Vagina (tissue), 2 donors: ENCODE data around the gene KRTAP13-4.

ENCODE experiments used
- POLR2A ChIP-seq, 2 donors: fragments of 450-650 bp; IDR thresholded peaks; one replicate each; pipeline ENCODE4 v1.6.1; 2017; ENCODE audit warnings: antibody characterized with exemption in 2 of 2, mild to moderate bottlenecking in 2 of 2, moderate library complexity in 2 of 2
- POLR2AphosphoS5 ChIP-seq, 2 donors: sonication (generic); formaldehyde crosslinking; IDR thresholded peaks; one replicate each; pipeline ENCODE4 v1.9.0; 2017; ENCODE audit warnings: antibody characterized with exemption in 2 of 2, mild to moderate bottlenecking in 2 of 2, low read depth in 1 of 2; ENCODE audit not compliant: insufficient read depth in 1 of 2
- TF ChIP-seq, protein P1 (sequence below), 3 experiments: fragments of 450-650 bp in 2 of 3; fragments of 200-600 bp in 1 of 3; sonication (generic) in 1 of 3; IDR thresholded peaks; one replicate each; pipeline ENCODE4 v1.5.1; 2017 to 2019; ENCODE audit warnings: antibody characterized with exemption in 3 of 3, mild to moderate bottlenecking in 2 of 3, moderate library complexity in 2 of 3

DNA sequence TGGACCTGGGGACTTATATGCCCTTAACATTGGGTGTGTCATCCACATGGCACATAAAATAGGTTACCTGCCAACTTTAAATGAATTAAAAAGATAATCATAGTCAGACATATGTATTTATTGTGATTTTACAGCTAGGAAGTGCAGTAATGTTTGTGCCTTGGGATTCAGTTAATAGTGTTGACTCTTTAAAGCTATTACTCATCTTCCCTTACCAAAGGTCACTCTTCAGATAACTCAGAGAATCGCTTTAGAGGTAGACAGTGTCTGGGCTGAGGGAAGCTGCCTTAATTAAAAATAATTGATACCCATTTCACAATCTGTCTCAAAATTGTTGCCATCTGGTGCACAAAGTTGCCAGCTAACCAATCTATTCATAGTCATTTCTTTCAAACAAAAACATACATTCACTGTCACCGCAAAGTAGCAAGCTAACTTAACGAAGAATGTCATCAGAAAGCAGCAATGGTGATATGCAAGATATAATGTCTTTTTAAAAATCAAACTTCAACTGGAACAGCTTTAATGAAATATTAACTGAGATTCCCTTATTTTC, 7.1 kb downstream of the KRTAP13-4 start:
- TF ChIP-seq POLR2A (IDR thresholded peaks at IDR 0.05) (no peak), POLR2AphosphoS5 (IDR thresholded peaks at IDR 0.05; ENCODE audit: insufficient read depth in 1 of 2, low read depth in 1 of 2) (no peak)
- TF ChIP-seq, protein P1, sequence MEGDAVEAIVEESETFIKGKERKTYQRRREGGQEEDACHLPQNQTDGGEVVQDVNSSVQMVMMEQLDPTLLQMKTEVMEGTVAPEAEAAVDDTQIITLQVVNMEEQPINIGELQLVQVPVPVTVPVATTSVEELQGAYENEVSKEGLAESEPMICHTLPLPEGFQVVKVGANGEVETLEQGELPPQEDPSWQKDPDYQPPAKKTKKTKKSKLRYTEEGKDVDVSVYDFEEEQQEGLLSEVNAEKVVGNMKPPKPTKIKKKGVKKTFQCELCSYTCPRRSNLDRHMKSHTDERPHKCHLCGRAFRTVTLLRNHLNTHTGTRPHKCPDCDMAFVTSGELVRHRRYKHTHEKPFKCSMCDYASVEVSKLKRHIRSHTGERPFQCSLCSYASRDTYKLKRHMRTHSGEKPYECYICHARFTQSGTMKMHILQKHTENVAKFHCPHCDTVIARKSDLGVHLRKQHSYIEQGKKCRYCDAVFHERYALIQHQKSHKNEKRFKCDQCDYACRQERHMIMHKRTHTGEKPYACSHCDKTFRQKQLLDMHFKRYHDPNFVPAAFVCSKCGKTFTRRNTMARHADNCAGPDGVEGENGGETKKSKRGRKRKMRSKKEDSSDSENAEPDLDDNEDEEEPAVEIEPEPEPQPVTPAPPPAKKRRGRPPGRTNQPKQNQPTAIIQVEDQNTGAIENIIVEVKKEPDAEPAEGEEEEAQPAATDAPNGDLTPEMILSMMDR (IDR thresholded peaks at IDR 0.05) = no peak
